Endothelial cell of umbilical vein (primary cell): ENCODE measurements around the gene MGAT5B. TPM values are rescaled to one million over a fixed set of nuclear protein-coding genes. Genes with fewer than 3 reads are reported as not detected.

Experiments used
- BruUV-seq: library from RNA; stranded (reverse); fragments of 400-500 nt; replicated peaks from 2 replicates; lab custom pipeline; 2021; lab: Mats Ljungman, UMichigan
- CTCF ChIA-PET: fragments of 300-600, 350-600 bp; sonication (Branson Sonifier 250); formaldehyde crosslinking; loops from one replicate; lab custom pipeline; 2021; ENCODE audit warnings: antibody characterized with exemption, inconsistent platforms; lab: Charles Lee
- POLR2A ChIA-PET: fragments of 300-600, 350-600 bp; sonication (Branson Sonifier 250); formaldehyde crosslinking; loops from one replicate; lab custom pipeline; 2021; ENCODE audit warnings: antibody characterized with exemption, inconsistent platforms; lab: Charles Lee
- DNase-seq: peaks from one replicate; pipeline ENCODE4 v3.0.0-alpha.2; 2011; ENCODE audit warnings: low read depth, low spot score
- FAIRE-seq: peaks from 2 replicates; lab custom pipeline; 2011; peaks lifted over from hg19 to GRCh38; lab: Jason Lieb, UNC
- H2AFZ ChIP-seq: 2 replicates; pipeline ENCODE4 v1.6.0; 2012; ENCODE audit warnings: low read depth, low read length, control low read depth, inconsistent platforms
- H3K27ac ChIP-seq: 2 replicates; pipeline ENCODE4 v1.5.1; 2011; ENCODE audit warnings: low read depth, mild to moderate bottlenecking, control low read depth, low read length, moderate library complexity; ENCODE audit not compliant: insufficient read depth
- H3K27me3 ChIP-seq, 2 experiments: 2 replicates each; pipeline versions ENCODE4 v1.6.0 to v1.6.1; 2011; ENCODE audit warnings: low read length in 2 of 2, mixed read lengths in 1 of 2; ENCODE audit not compliant: control insufficient read depth in 2 of 2, insufficient read depth in 2 of 2
- H3K36me3 ChIP-seq, 2 experiments: 2 replicates in 1 of 2; 3 replicates in 1 of 2; pipeline ENCODE4 v1.5.1; 2011; ENCODE audit warnings: low read length in 2 of 2, mild to moderate bottlenecking in 1 of 2, moderate library complexity in 1 of 2; ENCODE audit not compliant: control insufficient read depth in 2 of 2, insufficient read depth in 2 of 2; ENCODE audit errors: extremely low read depth in 1 of 2
- H3K4me1 ChIP-seq: 3 replicates; pipeline ENCODE4 v1.5.1; 2011; ENCODE audit warnings: mild to moderate bottlenecking, low read length; ENCODE audit not compliant: control insufficient read depth, insufficient read depth; ENCODE audit errors: extremely low read depth
- H3K4me2 ChIP-seq: 2 replicates; pipeline ENCODE4 v1.6.1; 2011; ENCODE audit warnings: low read length, control low read depth, mixed read lengths; ENCODE audit not compliant: insufficient read depth
- H3K4me3 ChIP-seq, 3 experiments: fragments of 200-600 bp in 1 of 3; sonication (generic), shearing (Covaris generic) in 1 of 3; replicated peaks in 1 of 3; 2 replicates each; pipeline ENCODE4 v1.5.1; 2011 to 2016; ENCODE audit warnings: control low read depth in 3 of 3, low read length in 3 of 3, mild to moderate bottlenecking in 2 of 3, inconsistent platforms in 1 of 3, low read depth in 1 of 3, moderate library complexity in 1 of 3; ENCODE audit not compliant: insufficient read depth in 1 of 3
- H3K79me2 ChIP-seq: 2 replicates; pipeline ENCODE4 v1.6.0; 2012; ENCODE audit warnings: low read length, inconsistent platforms; ENCODE audit not compliant: control insufficient read depth, insufficient read depth
- H3K9ac ChIP-seq: replicated peaks from 2 replicates; pipeline ENCODE3; 2011; ENCODE audit warnings: low read length, control low read depth; ENCODE audit not compliant: insufficient read depth; ENCODE audit errors: extremely low read depth
- H3K9me1 ChIP-seq: replicated peaks from 3 replicates; pipeline ENCODE4 v1.6.0; 2011; ENCODE audit warnings: mild to moderate bottlenecking, low read length; ENCODE audit not compliant: control insufficient read depth, insufficient read depth; ENCODE audit errors: extremely low read depth
- H3K9me3 ChIP-seq: replicated peaks from 2 replicates; pipeline ENCODE4 v1.5.1; 2012; ENCODE audit warnings: low read length, inconsistent platforms; ENCODE audit not compliant: control insufficient read depth, insufficient read depth
- H4K20me1 ChIP-seq: replicated peaks from 2 replicates; pipeline ENCODE3; 2011; ENCODE audit warnings: mild to moderate bottlenecking, low read length; ENCODE audit not compliant: control insufficient read depth, insufficient read depth; ENCODE audit errors: extremely low read depth
- CTCF ChIP-seq, 2 donors: IDR thresholded peaks; 1 replicate in 1 of 2; 2 replicates in 1 of 2; pipeline ENCODE4 v1.5.1; 2011; ENCODE audit warnings: low read length in 2 of 2, mild to moderate bottlenecking in 2 of 2, moderate library complexity in 2 of 2, control low read depth in 1 of 2, inconsistent platforms in 1 of 2, low read depth in 1 of 2; ENCODE audit not compliant: insufficient read depth in 1 of 2; ENCODE audit errors: extremely low read depth in 1 of 2
- EZH2 ChIP-seq: IDR thresholded peaks from 2 replicates; pipeline ENCODE4 v1.6.1; 2012; ENCODE audit warnings: borderline replicate concordance, low read depth, mild to moderate bottlenecking, moderate library complexity, low read length, inconsistent platforms; ENCODE audit not compliant: severe bottlenecking
- FOS ChIP-seq: IDR thresholded peaks from 2 replicates; pipeline ENCODE4 v1.6.1; 2011; ENCODE audit warnings: mild to moderate bottlenecking, low read length, moderate library complexity, borderline replicate concordance; ENCODE audit not compliant: insufficient read depth
- GATA2 ChIP-seq: IDR thresholded peaks from 2 replicates; pipeline ENCODE4 v1.7.0; 2011; ENCODE audit warnings: low read depth, mild to moderate bottlenecking, moderate library complexity, mixed read lengths, low read length; ENCODE audit not compliant: insufficient read length, insufficient read depth
- JUN ChIP-seq: IDR thresholded peaks from 2 replicates; pipeline ENCODE4 v1.6.1; 2011; ENCODE audit warnings: borderline replicate concordance, low read depth; ENCODE audit not compliant: insufficient read length, insufficient read depth
- MAX ChIP-seq: IDR thresholded peaks from 2 replicates; pipeline ENCODE4 v1.6.1; 2011; ENCODE audit not compliant: insufficient read depth, insufficient read length
- MYC ChIP-seq: IDR thresholded peaks from one replicate; pipeline ENCODE4 v1.6.1; 2011; ENCODE audit warnings: mild to moderate bottlenecking, low read depth, low read length
- POLR2A ChIP-seq: IDR thresholded peaks from 2 replicates; pipeline ENCODE4 v1.6.1; 2012; ENCODE audit warnings: low read depth, mild to moderate bottlenecking, control low read depth, low read length
- POLR2AphosphoS5 ChIP-seq: IDR thresholded peaks from 2 replicates; pipeline ENCODE4 v1.6.1; 2012; ENCODE audit warnings: low read depth, mild to moderate bottlenecking, control low read depth, low read length, moderate library complexity; ENCODE audit not compliant: insufficient read depth
- dilution Hi-C: fragments of 300-500 bp; cut with MboI; formaldehyde crosslinking; loops from one replicate; pipeline ENCODE4 v1.15.0; 2019; ENCODE audit warnings: low sequenced_read_pairs; ENCODE audit not compliant: extremely low pct_ligation_motif_present
- intact Hi-C: fragments of 100-400 bp; cut with micrococcal nuclease; formaldehyde crosslinking; loops from one replicate; pipeline ENCODE4 v1.10.0; 2022
- polyA plus RNA-seq, 4 experiments: library from polyadenylated mRNA; depleted of rRNA in 3 of 4; stranded (reverse) in 3 of 4; unstranded in 1 of 4; fragments of >200 nt; gene quantifications; 2 replicates each; pipeline versions ENCODE4 v1.2.1 to v1.2.3, GENCODE V29; 2011 to 2012; ENCODE audit warnings: missing spikeins in 1 of 4
- total RNA-seq: library from RNA; stranded (reverse); gene quantifications from 2 replicates; pipeline ENCODE4 v1.2.3, GENCODE V29; 2021

Gene MGAT5B
- total and polyA plus RNA-seq, 2 donors (not counting 3 experiments of a cell fraction or from before 2014, with no cell fraction given), result 1.7 to 2.1 TPM

GRCh38 chr17:76993651-76994050 is 125.4 kb downstream of the MGAT5B start:
- no peaks in the 10 kb centered on the region for H3K9me1 ChIP-seq
- no peaks in the 10 kb centered on the region for H3K4me1 ChIP-seq
- H3K79me2 ChIP-seq, result no peaks in the 10 kb centered on the region
- no TSS peak for BruUV-seq
- H3K4me3 ChIP-seq, result no peak overlapping the region
- FAIRE-seq (no peak), DNase-seq (no peak)
- no peak overlapping the region for H3K27ac ChIP-seq
- H3K27me3 ChIP-seq, result peaks cover 11% of the 10 kb centered on the region in 2 experiments
- no peak overlapping the region for H3K4me2 ChIP-seq
- H2AFZ ChIP-seq, result no peak overlapping the region
- POLR2A ChIA-PET, result no interaction called here
- intact Hi-C loops, result no loop called here
- no peaks in the 10 kb centered on the region for H4K20me1 ChIP-seq
- CTCF ChIA-PET, result interaction anchor here (1.3 to 6.0 kb wide), 2 partner anchors 63 to 126 kb away, joined by 3 to 22 read pairs; partner anchors contain the start of gene MGAT5B
- H3K9me3 ChIP-seq, result no peaks in the 10 kb centered on the region
- dilution Hi-C loops, result no loop called here
- H3K9ac ChIP-seq, result no peak overlapping the region
- TF ChIP-seq JUN (no peak), FOS (no peak), CTCF (IDR thresholded peaks at IDR 0.05; ENCODE audit: extremely low read depth in 1 of 2, insufficient read depth in 1 of 2, low read depth in 1 of 2, low read length in 2 of 2) (no peak), MAX (no peak), POLR2AphosphoS5 (no peak), MYC (no peak), EZH2 (no peak), POLR2A (no peak), GATA2 (no peak)
- H3K36me3 ChIP-seq, result no peaks in the 10 kb centered on the region
